NCI-H2171 treated with DMSO at 0.1 percent for 48 hours (cell line): Measurements from ENCODE around the gene HOXB5.

ENCODE experiments used
- DNase-seq: peaks from one replicate; lab custom pipeline; 2025; lab: John Stamatoyannopoulos, UW

Gene HOXB5

DNA sequence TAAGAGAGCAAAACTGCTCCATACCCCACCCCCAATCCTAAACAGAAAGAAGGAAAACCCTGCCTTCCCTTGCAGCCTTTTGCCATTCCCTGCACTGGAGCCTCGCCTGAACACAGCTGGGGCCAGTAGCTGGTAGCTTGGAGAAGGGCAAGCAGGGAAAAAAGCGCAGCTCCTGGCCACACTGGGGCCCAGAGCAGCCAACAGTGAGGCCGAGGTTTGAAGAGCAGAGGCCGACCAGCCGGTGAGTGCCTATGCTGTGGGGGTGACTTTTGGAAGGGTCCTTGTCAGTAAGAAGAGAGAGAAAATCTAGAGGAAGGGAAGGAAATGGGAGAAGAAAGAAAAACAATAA lies 35.8 kb upstream of the HOXB5 start:
- DNase-seq, result no peak

- DNase-seq, result no peak
These were observed 35.3 kb upstream of the HOXB5 start for GRCh38 chr17:48628649-48629410.

GRCh38 chr17:48627623-48628521 lies 34.3 kb upstream of the HOXB5 start:
- no peak for DNase-seq

DNA sequence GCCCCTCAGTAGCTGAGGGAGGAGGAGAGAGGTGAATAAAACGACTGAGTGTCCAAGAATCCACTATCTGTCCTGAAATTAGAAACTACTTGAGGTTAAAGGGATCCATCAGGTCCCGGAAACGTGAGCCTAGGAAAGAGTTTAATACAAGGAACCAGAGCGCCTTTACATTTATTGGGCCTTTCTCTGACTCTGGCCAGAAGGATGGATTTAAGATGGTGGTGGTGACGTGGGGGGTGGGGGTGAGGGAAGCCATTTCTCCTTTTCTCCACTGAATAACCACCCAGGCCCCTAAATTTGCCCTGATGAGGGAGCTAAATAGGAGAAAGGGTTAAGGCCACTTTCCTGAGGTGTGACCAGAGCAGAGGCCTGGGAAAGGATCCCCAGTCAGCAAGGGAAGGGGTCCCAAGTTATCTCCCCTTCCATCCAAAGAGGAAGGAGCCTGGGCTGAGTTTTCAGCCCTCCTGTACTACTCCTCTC lies 33.6 kb upstream of the HOXB5 start:
- DNase-seq, result no peak

DNA sequence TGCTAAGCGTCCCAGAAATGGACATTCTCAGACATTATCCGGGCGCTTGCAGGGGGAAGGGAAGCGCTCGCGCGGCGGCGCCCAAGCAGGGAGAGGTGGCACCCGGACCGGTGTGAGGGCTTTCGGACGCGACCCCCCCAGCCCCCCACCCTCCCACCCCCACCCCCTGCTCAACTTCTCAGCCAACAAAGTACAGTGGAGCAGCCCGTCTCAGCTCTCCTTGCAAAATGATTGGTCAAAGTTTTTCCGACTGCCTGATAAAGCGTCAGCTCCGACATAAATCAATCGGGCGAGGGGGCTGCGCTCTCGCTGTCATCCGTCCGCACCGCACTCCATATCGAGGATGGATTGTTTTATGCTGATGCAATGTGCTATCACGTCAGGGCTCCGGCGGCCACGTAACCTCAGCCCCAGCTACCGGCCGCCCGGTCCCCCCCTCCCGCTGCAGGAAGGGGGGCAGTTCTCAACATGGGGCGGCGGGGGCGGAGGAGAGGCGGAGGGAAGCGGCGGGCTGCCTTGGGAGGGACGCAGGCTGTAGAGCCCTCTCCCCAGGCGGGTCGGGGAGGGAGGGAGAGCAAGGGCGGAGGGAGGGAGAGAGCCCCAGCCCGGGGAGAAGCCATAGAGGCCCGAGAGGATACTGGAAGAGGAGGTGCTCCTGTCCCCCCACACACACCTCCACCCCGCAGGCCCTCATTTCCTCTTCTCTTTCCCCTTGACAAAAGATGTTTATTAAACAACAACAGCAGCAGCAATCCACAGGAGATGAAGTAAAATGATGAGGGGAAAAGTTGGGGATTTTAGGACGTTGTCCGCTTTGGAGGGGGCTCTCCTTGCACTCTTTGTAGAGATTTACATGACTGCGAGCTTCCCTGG lies 32.9 kb upstream of the HOXB5 start, which contains the start of gene HOXB9:
Gene HOXB9 (minus strand): TSS at position 114 of the 873 bp plus-strand sequence. CDS start 89 bp downstream, at position 25.
- DNase-seq, result no peak

DNA sequence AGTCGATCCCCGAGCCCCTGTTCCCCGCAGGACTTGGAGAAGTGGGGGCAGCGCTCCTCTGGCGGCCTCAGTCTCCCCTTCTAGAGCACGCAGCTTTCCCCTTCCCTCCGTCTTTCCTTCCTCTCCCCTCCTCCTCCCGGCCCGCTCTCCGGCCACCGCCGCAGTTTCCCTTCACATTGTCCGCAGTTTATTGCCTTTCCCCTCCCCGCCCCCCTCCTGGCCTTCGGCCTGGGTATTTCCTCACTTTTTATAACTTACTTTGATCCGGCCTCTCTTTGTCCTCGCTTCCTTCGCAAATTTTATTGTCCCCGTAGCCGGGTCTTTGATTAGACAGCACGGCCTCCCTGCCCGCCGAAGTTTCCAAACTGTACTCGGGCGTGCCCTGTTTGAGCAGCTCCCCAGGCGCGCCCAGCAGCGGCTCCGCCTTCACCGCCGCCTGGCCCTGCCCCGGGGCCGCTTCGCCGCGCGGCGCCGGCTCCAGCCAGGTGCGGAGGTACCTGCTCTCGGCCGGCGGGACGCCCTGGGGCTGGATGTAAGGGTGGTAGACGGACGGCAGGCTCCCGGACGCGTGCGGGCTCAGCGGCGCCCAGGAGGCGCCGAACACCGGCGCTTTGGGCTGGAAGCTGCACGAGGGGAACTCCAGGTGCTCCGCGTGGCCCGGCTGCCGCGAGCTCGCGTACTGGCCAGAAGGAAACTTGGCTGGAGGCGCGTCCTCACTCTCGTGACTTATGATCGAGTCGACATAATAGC lies 32.1 kb upstream of the HOXB5 start:
- peak; percentile 8 for DNase-seq

GRCh38 chr17:48624544-48625494 lies 31.2 kb upstream of the HOXB5 start:
- DNase-seq, result peak; percentile 5

- no peak for DNase-seq
These were observed 30.5 kb upstream of the HOXB5 start for GRCh38 chr17:48624118-48624517.

GRCh38 chr17:48623583-48623982 lies 30.0 kb upstream of the HOXB5 start:
- DNase-seq, result no peak

- no peak for DNase-seq
These were observed 29.3 kb upstream of the HOXB5 start for GRCh38 chr17:48622857-48623256.

- no peak for DNase-seq
These were observed 28.1 kb upstream of the HOXB5 start for GRCh38 chr17:48621410-48622392.

GRCh38 chr17:48620461-48621139 lies 27.0 kb upstream of the HOXB5 start:
- no peak for DNase-seq

DNA sequence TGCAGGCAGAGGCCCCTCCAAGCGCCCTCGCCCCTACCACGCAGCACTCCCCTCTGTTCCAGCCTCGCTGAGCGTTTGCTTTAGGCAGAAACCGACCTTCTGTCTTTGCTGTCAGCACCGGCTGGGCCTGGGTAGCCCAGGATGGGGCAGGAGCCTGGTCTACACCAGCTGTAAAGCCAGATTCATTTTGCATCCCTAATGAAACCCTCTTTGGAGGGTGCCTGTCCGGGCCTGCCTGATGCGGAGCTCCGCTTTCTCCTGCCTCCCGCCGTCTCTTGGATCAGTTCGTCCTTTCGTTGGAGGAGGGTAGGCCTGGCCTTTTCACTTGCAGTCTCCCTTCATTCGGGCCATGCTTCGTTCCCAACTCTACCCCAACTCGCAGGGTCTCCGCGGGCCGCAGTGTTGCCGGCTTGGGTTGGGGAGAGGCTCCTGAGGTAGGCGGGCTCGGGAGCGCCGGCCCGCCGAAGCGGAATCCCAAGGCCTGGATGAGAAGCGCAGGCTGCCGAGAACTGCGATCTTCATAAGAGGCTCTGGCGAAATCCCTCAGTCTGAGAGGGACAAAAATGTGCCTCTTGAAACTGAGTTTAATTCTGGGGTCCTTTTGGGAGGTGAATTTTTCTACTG lies 26.4 kb upstream of the HOXB5 start:
- DNase-seq, result no peak

DNA sequence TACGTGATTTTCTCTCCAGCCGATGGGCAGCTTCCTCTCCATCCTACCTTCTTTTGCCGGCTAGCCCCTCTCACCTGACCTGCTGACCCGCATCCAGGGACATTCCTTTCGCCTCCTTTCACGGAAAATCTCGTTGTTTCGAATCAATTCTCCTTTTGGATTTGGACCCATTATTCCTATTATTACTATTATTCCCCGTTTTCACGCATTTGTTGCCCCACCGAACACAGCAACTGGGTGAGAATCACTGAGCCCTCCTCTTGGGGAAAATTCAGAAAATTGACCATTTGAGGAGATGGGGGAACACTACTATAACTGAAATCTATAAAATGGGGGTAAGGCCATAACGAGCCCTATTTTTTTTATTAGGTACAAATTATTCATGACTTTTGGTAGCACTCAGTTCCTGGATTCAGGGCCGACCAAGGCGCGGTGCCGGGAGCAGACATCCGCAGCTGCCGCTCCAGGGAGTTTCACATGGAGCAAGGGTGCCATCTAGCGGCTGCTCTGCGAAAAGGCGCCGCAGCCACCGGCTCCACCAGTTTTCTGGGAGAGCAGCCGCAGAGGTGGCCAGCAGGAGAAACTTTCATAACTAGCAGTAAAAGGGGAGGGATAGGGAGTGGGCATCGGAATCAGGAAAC lies 24.8 kb upstream of the HOXB5 start:
- DNase-seq, result peak; percentile 57

GRCh38 chr17:48617471-48618255 lies 24.1 kb upstream of the HOXB5 start:
- DNase-seq, result no peak

DNA sequence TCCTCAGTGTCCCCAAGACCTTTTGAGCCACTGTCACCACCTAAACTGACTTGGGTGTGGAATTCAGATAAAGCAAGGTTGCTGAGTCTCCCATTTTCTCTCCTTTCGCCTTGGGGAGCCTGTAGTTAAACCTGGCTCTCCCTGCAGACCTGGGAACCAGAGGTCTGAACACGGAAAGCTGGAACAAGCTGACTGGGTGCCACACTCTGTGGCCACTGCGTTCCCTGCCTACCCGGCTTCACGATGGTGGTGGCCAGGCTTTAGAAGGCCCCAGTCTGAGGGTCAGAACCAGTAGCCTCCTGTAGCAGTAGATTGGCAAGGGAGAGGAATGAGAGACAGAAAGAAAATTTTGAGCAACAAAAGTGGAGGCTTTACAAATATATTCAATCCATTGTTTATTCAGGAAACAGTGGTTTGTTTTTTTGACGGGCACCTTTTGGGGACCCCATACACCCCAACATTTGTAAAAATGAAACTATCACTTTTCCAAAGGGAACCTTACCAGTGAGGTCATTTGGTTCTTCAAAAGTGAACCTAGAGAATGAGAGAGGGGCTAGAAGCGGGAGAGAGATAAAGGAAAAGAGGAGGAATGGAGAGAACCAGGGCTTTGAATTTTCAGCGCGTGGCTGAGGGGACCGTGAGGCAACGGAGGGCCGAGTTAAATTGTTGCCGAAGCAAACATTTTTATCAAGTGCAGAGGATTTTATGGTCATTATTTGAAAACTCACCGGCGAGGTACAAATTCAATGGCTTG lies 23.3 kb upstream of the HOXB5 start:
- DNase-seq, result no peak
